AG09319 (cell line): ENCODE data around the gene ABCB9.

Source experiments
- DNase-seq: peaks from one replicate; pipeline ENCODE4 v3.0.0-alpha.2; 2010; ENCODE audit warnings: low read depth; ENCODE audit errors: extremely low read depth
- CTCF ChIP-seq: IDR thresholded peaks from 2 replicates; pipeline ENCODE4 v1.5.1; 2011; ENCODE audit warnings: low read depth, mild to moderate bottlenecking, inconsistent platforms, low read length, moderate library complexity

ABCB9 gene

GRCh38 chr12:122956035-122956434, 10.2 kb downstream of the ABCB9 start:
- no peak for TF ChIP-seq CTCF
- no peak for DNase-seq

GRCh38 chr12:122955156-122955555, 11.1 kb downstream of the ABCB9 start:
- no peak for DNase-seq
- TF ChIP-seq CTCF, result no peak

- peak; percentile 94 for TF ChIP-seq CTCF
- DNase-seq, result no peak
Measured at GRCh38 chr12:122951979-122952892, 14.0 kb downstream of the ABCB9 start.

GRCh38 chr12:122951406-122951805, 14.9 kb downstream of the ABCB9 start:
- DNase-seq, result no peak

GRCh38 chr12:122949816-122950675, 16.2 kb downstream of the ABCB9 start:
- DNase-seq, result no peak
- no peak for TF ChIP-seq CTCF

More at GRCh38 chr12:122951406-122951805, 14.9 kb downstream of the ABCB9 start:
- TF ChIP-seq CTCF, result no peak

GRCh38 chr12:122949405-122949804, 16.9 kb downstream of the ABCB9 start:
- DNase-seq, result no peak
- TF ChIP-seq CTCF, result no peak

GRCh38 chr12:122948605-122949004, 17.7 kb downstream of the ABCB9 start:
- DNase-seq, result no peak
- TF ChIP-seq CTCF, result no peak
